HG03520 (cell line): ENCODE results near the gene WWTR1.
A peak's percentile ranks its signal among the peaks of the same experiment; 100 is the strongest.

Source experiments
- ATAC-seq: cut with Tn5 transposase; IDR thresholded peaks from one replicate; pipeline ENCODE4 v1.9.1; 2021; ENCODE audit warnings: mild to moderate bottlenecking, moderate library complexity; ENCODE audit not compliant: unreplicated experiment

WWTR1 gene

DNA sequence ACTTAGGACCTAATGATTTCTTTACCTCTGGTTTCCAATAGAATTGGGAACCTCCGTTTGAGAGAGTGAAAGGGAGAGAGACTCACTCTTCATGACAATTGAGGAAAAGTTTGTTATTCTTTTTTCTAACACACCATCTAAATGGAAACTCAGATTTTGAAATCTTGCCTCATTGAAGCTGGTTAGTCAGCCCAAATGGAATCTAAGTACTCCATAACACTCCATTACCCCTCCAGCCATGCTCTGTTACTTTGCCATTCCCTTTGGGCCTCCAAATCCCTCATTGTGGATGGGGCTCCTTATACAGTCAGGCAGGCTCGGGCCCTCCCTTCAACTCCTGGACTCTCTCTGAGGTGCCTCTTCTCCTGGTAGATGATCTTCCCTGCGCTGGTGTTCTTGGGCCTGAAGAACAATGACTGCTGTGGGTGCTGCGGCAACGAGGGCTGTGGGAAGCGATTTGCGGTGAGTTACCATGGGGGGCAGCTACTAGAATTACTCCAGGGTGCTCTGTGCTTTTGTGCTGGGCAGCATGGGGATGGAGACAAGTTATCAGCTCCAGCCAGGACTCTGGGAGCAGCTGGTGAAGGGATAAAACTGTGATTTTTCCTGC is 182.3 kb downstream of the WWTR1 start:
- ATAC-seq: no peak

GRCh38 chr3:149474250-149474817 is 183.5 kb downstream of the WWTR1 start, which contains the start of gene TM4SF4:
TM4SF4 (plus strand) TSS chr3:149474697; CDS start chr3:149474878, 181 bp downstream.
- ATAC-seq: no peak

DNA sequence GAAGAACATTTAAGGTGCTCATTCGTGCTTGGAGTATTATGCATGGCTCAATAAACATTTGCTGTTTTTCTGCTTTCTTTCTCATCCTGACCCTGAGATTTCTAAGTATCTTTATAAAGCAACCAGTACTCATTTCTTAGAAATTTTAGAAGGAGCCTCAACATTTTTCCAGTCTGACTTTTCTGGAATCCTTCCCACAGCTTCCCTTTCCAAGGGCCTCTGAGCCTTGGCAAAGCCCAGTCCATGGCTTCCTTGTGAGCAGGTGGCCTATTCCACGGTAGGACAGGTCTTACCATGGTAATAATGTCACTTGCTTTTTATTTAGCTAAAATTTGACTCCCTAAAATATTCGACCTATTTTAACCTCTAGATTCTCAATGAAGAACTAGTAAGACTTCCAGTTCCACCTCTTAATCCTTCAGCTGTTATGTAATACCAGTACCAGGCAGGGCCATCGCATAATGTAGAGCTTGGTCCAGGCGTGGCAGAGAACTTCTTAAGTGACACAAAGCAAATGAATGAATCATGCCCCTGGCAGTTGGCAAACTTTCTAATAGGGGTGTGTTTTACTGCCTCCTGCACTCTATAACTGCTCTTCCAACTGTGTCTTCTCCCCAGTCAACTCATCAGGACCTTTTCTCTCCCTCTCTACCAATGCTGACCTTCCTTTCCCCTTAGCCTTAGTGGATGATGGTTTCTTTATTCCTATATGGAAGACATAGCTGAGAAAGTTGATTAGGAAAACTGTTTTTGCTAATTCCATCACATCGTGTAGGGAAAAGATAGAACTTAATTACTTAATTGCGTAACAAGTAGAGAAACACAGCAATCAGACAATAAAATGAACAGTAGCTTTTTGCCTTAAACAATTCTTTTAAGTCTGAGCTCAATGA is 184.2 kb downstream of the WWTR1 start:
- ATAC-seq: no peak

DNA sequence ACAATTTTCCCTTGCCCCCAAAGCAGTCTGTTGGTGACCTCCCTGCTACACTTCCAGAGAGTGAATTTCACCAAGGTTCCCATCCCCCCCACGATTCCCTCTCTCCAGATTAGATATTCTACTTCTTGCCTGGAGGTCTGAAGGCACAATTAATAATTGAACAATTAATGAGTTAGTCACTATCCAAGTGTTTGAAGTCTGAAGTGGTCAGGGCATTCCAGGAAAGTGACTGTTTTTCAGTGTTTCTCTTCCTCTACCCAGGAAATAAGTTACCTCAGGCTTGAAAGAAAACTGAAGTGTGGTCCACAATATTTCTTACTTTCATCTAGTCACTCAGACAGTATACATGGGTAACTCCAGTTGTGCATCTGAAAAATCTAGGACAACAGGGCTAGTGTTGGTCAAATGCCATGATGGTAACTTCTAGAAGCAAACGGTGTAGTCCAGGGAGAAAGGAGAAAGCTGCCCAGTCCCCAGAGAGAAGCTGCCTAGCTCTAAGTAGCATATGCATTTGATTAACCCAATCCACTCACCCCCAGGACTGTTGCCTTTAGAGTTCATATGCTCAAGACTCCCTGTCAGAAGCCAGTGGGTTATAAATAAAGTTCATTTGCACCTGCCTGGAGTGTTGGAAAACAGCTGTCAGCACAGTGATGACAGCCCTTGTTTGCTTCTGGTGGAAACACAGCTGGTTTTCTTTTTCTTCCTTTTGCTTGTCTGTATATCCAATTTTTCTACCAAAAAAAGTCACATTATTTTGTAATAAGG is 185.6 kb downstream of the WWTR1 start:
- ATAC-seq: no peak

GRCh38 chr3:149470381-149470780 is 187.4 kb downstream of the WWTR1 start:
- no peak for ATAC-seq

DNA sequence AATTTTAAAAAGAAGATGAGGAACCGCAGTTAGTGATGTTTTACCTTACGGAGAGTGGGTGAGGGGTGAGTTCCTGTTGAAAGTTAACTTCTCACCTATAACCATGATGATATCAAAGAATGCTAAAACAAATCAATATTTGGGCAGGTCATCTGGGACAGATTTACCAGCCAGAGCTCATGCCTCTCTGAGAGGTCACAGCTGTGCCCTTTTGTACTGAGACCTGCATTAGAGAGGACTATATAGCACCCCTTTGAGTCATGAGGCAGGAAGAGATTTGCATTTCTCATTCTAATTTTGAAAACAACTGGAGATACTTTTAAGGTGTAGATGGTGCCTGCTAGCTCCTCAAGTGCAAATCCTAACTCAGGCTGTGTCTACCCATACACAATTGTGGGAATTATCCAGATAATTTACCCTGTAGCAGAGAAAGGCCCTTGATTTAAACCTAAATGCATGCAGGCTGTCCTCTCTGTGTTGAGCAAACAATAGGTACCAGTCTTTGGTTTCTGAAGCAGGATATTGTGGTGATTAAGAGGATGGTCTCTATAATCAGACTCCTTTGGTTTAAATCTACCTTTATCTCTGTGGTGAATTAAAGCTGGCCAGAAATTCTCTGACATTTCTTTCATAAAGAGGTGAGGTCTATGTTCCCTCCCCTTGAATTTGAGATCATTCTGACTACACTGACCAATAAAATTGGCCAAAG is 189.2 kb downstream of the WWTR1 start:
- peak; percentile 84 for ATAC-seq
